ENCODE results near the gene CPNE8. TPM values are rescaled to one million over a fixed set of nuclear protein-coding genes. Genes with fewer than 3 reads are reported as not detected.

Gene CPNE8
- total RNA-seq = 10 to 100 TPM in 1 of 2 donors, 1 to 10 TPM in 1; 8.7 to 18.0 TPM
- polyA plus RNA-seq (2013, experiment 1 of 2) = 7.2 TPM
- 7.4 TPM for polyA plus RNA-seq (2013, experiment 2 of 2)
- long read RNA-seq, experiment 1, partial matches to known transcripts = 0 of 7 reads
- long read RNA-seq, experiment 1, other reads (novel, unspliced or antisense) = 5 of 7 reads
- long read RNA-seq, experiment 2, transcript CPNE8-201 (20 exons, 3,489 nt) = major isoform, 6 of 14 reads
- long read RNA-seq, experiment 2, partial matches to known transcripts = 3 of 14 reads
- long read RNA-seq, experiment 2, other reads (novel, unspliced or antisense) = 4 of 14 reads
- long read RNA-seq, experiment 3, transcript CPNE8-201 (20 exons, 3,489 nt) = major isoform, 5 of 7 reads
- long read RNA-seq, experiment 3, partial matches to known transcripts = 2 of 7 reads
- long read RNA-seq, experiment 3, other reads (novel, unspliced or antisense) = 0 of 7 reads
- long read RNA-seq, experiment 4, partial matches to known transcripts = 5 of 9 reads
- long read RNA-seq, experiment 4, other reads (novel, unspliced or antisense) = 2 of 9 reads

DNA sequence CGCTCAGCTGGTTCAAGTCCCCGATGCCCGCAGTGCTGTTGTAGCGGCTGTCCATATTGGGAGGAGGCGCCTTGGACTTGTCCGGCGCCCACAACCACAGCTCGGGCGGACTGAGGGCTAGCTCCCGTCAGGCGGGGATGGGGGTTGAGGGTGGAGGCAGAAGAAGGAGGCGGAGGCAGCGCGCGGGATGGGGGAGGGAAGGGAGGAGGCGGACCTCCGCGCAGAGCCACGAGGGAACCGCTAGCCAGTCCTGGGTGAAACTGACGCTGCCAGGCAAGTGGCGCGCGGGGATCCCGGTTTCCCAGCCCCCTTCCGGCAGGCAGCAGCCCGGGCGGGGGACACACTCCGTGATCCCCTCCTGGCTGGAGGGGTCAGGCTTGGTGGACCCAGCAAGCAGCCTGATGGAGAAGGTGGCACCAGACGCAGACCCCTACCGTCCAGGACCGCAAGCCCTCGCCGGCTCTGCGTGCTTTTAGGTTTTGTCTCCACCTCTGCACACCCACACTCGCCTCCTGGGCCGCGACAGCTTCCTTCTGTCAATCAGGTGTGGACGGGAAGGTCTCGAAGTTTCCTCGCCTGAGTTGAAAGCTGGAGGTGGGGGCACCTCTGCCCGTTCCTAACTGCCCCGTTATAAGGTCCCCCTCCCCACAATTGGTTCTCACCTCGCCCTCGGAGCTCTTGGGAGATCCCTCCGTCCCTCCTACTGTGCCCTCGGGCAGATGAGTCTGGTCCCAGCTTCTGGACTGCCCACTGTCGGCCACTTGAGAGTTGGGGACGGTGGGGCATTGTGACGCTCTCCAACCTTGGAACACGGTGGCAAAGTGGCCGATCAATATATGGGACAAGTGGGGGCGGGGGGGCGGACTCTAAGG, at the start of gene CPNE8:
Gene CPNE8, minus strand, starts transcription at position 112 of the 872 bp plus-strand sequence. Its CDS starts 57 bp downstream, at position 55.
- DNase-seq = peak; percentile 90
- peak within 1 kb of the TSS; percentile 93 for H3K4me3 ChIP-seq (ENCODE audit: low read length)
- no peaks in the 10 kb centered on the region for H3K36me3 ChIP-seq (ENCODE audit: control insufficient read depth, insufficient read depth, low read length)
- H3K4me1 ChIP-seq (ENCODE audit: control insufficient read depth, insufficient read depth, low read length) = no peaks in the 10 kb centered on the region
- peaks cover 18% of the 10 kb centered on the region for H3K4me1 Mint-ChIP-seq
- peaks cover 11% of the 10 kb centered on the region for H3K27me3 Mint-ChIP-seq (ENCODE audit: insufficient read depth)
- H3K9me3 ChIP-seq (ENCODE audit: control insufficient read depth, low read length) = no peaks in the 10 kb centered on the region
- H3K27ac ChIP-seq (ENCODE audit: low read depth, low read length) = peak within 1 kb of the TSS; percentile 84
- WGBS, 2 experiments (ENCODE audit: insufficient coverage in 1 of 2, insufficient read length in 1 of 2) = 0 to 3% methylated on average over 3 to 54 of the region's 54 CpGs
- no peaks in the 10 kb centered on the region for H3K27me3 ChIP-seq (ENCODE audit: control insufficient read depth, insufficient read depth, low read length, poor library complexity, severe bottlenecking)
- no peaks in the 10 kb centered on the region for H3K36me3 Mint-ChIP-seq (ENCODE audit: low read depth)
- peak within 1 kb of the TSS; percentile 92 for H3K27ac Mint-ChIP-seq
- H3K4me3 Mint-ChIP-seq = peak within 1 kb of the TSS; percentile 89
- H3K9ac ChIP-seq (ENCODE audit: extremely low read depth, low read length, poor library complexity, severe bottlenecking) = peak within 1 kb of the TSS; percentile 60
- TF ChIP-seq, protein P1, sequence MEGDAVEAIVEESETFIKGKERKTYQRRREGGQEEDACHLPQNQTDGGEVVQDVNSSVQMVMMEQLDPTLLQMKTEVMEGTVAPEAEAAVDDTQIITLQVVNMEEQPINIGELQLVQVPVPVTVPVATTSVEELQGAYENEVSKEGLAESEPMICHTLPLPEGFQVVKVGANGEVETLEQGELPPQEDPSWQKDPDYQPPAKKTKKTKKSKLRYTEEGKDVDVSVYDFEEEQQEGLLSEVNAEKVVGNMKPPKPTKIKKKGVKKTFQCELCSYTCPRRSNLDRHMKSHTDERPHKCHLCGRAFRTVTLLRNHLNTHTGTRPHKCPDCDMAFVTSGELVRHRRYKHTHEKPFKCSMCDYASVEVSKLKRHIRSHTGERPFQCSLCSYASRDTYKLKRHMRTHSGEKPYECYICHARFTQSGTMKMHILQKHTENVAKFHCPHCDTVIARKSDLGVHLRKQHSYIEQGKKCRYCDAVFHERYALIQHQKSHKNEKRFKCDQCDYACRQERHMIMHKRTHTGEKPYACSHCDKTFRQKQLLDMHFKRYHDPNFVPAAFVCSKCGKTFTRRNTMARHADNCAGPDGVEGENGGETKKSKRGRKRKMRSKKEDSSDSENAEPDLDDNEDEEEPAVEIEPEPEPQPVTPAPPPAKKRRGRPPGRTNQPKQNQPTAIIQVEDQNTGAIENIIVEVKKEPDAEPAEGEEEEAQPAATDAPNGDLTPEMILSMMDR (conservative IDR thresholded peaks at IDR 0.05) = no peak
- H3K9me3 Mint-ChIP-seq = no peaks in the 10 kb centered on the region

DNA sequence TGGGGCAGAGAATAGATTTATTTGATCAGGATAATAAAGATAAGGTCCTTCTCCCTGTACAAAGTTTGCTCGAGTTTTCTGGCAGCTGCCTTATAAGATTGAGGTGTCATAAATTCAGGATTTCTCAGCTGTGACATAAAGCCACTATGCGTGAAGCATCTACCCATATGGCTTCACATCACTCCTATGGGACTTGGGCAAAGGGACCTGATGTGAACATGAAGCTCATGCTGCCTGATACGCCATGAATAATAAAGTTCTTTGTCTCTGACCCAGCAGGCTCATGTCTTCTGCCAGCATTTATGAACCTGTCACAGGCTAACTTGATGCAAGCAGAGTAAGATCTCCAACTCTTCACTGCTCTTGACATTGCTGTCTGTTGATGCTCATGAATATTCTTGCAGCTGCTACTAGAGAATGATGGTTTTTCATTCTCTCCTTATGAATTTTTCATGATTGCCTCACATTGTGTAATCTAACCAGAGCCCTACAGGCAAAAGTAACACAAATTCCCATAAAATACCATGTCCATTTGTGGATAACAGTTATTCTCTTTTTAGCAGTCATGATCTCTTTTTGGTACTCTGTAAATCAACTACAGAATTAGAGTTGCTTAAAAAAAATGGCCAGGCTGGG, 49.0 kb upstream of the CPNE8 start:
- 88 to 93% methylated on average over 2 to 3 of the region's 3 CpGs for WGBS, 2 experiments (ENCODE audit: insufficient coverage in 1 of 2, insufficient read length in 1 of 2)

More for the DNA sequence above, 49.0 kb upstream of the CPNE8 start:
- TF ChIP-seq, protein P1 (conservative IDR thresholded peaks at IDR 0.05) = no peak
- H3K27me3 ChIP-seq (ENCODE audit: control insufficient read depth, insufficient read depth, low read length, poor library complexity, severe bottlenecking) = no peaks in the 10 kb centered on the region
- Mint-ChIP-seq H3K4me3 (no peak overlapping the region), H3K27me3 (ENCODE audit: insufficient read depth) (no peaks in the 10 kb centered on the region), H3K4me1 (peaks cover 5% of the 10 kb centered on the region), H3K9me3 (no peaks in the 10 kb centered on the region), H3K27ac (no peak overlapping the region), H3K36me3 (ENCODE audit: low read depth) (no peaks in the 10 kb centered on the region)
- no peaks in the 10 kb centered on the region for H3K9me3 ChIP-seq (ENCODE audit: control insufficient read depth, low read length)
- no peaks in the 10 kb centered on the region for H3K36me3 ChIP-seq (ENCODE audit: control insufficient read depth, insufficient read depth, low read length)
- H3K27ac ChIP-seq (ENCODE audit: low read depth, low read length) = peak overlapping the region; percentile 57
- H3K4me1 ChIP-seq (ENCODE audit: control insufficient read depth, insufficient read depth, low read length) = no peaks in the 10 kb centered on the region
- no peak for DNase-seq
- no peak overlapping the region for H3K4me3 ChIP-seq (ENCODE audit: low read length)
- no peak overlapping the region for H3K9ac ChIP-seq (ENCODE audit: extremely low read depth, low read length, poor library complexity, severe bottlenecking)
